ENCODE results near the gene UBB.

Gene UBB

DNA sequence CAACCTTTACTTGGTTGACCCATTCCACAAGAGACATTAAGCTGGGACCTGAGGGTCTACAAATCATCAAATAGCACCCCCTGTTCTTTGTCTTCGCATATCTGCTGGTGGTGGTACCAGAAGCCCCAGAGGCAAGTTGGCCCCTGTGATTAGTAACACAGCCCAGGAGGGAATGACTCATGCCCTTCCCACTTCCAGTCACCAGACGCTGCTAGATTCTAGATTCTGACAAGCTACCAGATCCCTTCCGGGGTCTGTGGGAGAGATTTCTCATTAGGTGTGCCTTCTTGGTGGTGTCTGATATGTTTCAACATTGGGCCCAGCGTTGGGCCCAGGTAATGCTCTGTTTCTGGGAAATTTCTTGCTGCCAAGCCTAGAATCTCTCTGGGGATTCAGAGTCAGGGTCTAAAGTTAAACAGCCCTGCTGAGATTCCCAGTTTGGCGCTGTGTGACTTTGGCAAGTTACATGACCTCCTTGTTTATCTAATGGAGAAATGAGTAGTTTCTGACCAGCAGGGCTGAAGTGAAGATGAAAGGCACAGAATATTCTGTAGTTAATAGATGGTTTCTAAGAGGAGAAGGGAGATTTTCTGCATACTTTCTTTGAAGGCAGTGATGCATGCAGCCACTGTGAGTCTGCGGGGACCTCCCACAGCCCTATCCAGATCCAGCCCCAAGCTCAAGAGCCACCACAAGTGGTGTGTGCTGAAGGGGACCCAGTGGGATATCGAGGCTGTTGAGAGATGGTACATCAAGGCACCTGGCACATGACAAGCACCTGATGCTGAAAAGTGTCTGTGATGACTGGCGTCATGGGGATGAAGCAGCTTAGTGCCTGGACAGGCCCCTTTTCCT is 38.4 kb downstream of the UBB start:
- peak; percentile 91 for DNase-seq

DNA sequence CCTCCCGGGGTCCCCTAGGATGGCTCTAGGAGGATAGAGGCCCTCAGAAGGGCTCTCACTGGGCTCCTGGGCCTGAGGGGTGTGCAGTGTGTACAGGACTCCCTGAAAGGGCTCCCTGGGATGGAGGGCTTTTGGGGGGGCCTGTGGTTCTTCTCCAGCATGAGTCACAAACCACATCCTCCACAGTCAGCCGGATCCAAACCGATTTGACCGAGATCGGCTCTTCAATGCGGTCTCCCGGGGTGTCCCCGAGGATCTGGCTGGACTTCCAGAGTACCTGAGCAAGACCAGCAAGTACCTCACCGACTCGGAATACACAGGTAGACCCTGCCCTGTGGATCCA is 39.0 kb downstream of the UBB start:
- DNase-seq, result peak; percentile 72

DNA sequence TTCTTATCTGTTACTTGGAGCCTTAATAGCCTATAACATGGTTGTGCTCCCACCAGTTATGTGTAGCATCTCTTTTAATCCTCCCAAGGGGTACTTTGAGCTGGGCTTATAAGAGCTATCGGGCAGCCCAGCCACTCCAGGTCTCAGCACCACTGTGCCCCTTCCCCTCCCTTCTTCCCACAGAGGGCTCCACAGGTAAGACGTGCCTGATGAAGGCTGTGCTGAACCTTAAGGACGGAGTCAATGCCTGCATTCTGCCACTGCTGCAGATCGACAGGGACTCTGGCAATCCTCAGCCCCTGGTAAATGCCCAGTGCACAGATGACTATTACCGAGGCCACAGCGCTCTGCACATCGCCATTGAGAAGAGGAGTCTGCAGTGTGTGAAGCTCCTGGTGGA is 41.5 kb downstream of the UBB start:
- DNase-seq, result no peak

DNA sequence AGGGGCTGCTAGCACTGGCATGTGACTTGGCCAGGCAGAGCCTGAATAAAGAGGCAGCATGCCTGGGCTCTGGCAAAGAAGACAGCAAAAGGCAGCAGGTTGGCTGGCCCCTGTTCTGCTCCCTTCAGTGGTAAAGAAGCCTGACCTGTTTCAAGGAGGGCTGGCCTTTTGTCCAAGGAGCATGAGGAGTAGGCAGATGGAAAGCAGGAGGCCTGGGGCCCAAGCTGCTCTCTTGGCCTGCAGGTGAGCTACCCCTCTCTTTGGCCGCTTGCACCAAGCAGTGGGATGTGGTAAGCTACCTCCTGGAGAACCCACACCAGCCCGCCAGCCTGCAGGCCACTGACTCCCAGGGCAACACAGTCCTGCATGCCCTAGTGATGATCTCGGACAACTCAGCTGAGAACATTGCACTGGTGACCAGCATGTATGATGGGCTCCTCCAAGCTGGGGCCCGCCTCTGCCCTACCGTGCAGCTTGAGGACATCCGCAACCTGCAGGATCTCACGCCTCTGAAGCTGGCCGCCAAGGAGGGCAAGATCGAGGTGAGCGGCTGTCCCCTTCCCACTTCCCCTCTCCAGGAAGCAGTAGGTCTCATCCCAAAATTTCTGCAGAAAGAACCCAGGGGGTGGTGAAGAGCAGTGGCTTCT is 42.5 kb downstream of the UBB start:
- DNase-seq, result no peak

DNA sequence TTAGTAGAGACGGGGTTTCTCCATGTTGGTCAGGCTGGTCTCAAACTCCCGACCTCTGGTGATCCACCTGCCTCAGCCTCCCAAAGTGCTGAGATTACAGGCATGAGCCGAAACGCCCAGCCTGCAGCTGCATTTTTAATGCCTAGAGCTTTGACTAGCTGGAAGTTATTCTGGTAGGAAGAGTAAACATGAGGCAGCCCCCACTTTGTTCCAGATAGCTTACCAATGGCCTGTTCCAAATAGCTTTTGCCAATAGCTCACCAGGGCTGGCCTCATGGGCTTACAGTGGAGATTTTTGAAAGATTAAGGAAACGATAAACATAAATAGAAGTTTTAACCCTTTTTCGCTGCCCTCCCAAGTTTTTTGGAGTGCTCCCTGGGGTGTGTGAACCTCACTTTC is 44.3 kb downstream of the UBB start:
- no peak for DNase-seq

GRCh38 chr17:16425698-16426659 is 45.1 kb downstream of the UBB start:
- DNase-seq, result no peak

DNA sequence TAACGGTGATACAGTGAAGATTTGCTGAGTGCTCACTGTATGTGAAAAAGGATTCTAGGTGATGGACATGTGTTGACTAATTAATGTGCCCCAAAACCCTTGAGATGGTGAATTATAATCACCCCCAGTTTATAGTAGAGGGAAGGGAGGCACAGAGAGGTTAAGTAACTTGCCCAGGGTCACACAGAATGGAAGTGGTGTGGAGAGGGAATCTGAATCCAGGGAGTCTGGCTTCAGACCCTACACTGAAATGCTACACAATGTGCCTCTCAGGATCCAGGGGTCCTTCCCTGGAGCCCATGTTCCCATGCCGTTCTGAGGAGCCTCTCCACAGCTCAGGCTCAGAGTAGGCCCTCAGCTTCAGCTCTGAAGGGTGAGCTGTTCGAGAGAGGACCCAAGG is 46.1 kb downstream of the UBB start:
- DNase-seq, result no peak

GRCh38 chr17:16428098-16428882 is 47.4 kb downstream of the UBB start:
- DNase-seq, result peak; percentile 87

DNA sequence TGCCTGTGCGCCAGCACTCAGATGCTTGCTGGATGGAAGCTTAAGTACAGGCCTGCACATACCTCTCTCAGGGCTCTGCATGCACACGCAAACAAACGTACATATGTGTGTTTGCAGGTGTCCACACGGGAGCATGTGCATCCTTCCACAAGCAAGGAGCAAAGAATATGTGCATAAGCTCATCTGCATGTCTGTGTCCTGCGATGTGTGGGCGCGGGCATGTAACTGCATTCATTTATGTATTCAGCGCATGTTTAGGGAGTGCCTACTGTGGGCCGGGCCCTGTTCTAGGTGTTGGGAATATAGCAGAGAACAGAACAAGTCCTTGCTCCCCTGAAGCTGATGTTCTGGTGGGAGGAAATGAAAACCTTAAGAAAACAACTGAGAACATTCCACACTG is 48.2 kb downstream of the UBB start:
- DNase-seq, result no peak

DNA sequence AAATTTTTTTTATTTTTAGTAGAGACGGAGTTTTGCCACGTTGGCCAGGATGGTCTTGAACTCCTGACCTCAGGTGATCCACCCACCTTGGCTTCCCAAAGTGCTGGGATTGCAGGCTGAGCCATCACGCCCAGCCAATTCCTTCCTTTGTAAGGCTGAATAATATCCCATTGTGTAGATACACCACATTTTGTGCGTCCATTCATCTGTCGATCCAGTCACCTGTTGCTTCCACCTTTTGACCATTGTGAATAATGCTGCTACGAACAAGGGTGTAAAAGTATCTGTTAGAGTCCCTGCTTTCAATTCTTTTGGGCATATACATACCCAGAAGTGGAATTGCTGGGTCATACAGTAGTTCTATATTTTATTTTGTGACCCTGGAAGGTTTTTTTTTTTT is 49.8 kb downstream of the UBB start:
- DNase-seq, result no peak

DNA sequence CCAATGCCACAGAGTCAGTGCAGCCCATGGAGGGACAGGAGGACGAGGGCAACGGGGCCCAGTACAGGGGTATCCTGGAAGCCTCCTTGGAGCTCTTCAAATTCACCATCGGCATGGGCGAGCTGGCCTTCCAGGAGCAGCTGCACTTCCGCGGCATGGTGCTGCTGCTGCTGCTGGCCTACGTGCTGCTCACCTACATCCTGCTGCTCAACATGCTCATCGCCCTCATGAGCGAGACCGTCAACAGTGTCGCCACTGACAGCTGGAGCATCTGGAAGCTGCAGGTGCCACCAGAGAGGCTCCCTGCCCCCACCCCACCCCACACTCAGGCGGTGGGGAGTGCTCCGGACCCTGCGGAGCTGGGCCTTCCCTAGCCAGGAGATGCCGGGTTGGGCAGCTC is 51.1 kb downstream of the UBB start:
- DNase-seq, result no peak
